Stimulated activated CD8-positive, alpha-beta memory T cell treated with anti-CD3 and anti-CD28 coated beads, Interleukin-7, amount 100 ng/mL, for 4 hours (primary cell): ENCODE results near the gene TGFBR3.
A peak's percentile ranks its signal among the peaks of the same experiment; 100 is the strongest.
"Not testable (repeated sequence)": the region's sequence is repeated elsewhere in the genome, so short reads cannot be mapped to it uniquely, and the experiment has no call there.

Experiments used
- DNase-seq, 2 donors: peaks; one replicate each; pipeline ENCODE4 v3.0.0-alpha.2; 2020; ENCODE audit warnings: low read depth in 2 of 2

Gene TGFBR3

DNA sequence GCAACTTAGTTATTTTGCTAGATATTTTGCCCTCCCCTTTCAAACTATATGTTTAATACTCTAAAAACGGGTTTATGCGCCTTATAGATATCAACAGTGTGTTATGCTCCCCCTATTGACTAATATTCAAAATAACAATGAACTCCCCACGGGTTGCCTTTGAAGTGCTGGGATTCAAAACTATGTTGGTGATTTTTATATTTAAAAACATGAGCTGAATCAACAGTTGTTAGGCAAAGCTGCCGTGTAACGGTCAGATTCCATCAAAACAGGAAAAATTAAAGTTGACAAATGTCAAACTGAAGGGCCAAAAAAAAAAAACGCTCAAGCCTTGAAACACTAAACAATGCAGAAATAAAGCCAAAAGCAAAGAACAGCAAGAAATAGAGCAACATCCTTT lies 2.5 kb downstream of the TGFBR3 start:
- DNase-seq, result no peak

DNA sequence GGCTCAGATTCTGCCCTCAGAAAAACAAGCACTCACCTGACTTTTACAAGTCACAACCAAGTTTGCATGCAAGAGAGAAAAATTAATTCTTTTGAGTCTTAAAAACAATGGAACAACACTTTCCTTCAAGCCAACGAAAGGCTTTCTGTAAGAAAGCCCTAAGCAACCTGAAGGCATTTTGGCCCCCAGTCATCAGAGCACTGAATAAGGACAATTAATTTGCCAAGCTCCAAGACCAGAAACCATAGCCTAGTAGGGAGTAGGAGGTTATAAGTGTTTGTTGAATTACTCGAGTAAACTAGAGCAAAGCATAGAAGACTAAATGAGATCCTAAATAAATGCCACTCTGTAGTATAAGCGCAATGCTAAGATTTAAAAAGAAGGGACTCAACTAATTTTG lies 4.7 kb downstream of the TGFBR3 start:
- no peak for DNase-seq

DNA sequence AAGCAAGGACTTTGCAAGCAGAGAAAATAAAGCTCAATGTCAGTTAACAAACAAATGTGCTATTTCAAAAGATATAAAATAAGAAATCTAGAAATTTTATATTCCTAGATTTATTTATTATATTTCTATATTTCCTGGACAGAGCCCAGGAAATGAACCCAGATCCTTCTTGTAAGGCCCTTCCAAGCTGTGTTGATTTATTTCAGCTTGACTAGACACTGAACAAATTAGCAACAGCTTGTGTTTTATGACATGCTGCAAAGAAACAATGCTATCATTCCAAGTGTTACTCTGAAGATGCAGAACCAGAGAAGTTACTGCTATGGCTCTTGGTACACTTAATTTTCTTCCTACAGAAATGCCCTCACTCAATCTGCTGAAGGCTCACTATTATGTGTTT lies 6.2 kb downstream of the TGFBR3 start:
- DNase-seq, result no peak

DNA sequence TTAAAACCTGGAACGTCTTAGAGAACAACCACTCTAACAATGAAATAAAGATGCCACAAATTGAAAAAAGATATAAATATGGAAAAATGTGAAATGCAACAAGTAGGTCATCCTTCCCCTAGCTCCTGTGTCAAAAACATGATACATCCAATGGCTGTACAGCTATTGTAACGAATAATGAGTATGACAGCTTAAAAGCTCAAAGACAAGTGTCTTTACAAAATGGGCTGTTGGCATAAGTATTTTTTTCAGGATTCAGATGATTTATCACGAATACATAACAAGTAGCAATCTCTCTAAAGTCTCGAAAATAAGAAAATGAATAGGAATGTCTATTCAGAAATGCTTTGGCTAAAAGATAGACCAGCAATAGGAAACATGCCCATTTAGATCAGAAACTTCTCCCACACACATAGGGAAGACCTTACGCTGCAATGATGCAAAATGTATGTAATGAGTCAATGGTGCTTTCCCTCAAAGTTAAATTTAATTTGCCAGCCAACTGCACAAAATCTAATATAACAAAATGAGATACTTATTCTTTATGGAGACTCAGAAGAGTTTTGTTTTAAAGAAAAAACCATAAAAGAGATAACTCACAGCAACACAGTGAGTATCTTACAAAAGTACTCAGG lies 8.3 kb downstream of the TGFBR3 start:
- no peak for DNase-seq

DNA sequence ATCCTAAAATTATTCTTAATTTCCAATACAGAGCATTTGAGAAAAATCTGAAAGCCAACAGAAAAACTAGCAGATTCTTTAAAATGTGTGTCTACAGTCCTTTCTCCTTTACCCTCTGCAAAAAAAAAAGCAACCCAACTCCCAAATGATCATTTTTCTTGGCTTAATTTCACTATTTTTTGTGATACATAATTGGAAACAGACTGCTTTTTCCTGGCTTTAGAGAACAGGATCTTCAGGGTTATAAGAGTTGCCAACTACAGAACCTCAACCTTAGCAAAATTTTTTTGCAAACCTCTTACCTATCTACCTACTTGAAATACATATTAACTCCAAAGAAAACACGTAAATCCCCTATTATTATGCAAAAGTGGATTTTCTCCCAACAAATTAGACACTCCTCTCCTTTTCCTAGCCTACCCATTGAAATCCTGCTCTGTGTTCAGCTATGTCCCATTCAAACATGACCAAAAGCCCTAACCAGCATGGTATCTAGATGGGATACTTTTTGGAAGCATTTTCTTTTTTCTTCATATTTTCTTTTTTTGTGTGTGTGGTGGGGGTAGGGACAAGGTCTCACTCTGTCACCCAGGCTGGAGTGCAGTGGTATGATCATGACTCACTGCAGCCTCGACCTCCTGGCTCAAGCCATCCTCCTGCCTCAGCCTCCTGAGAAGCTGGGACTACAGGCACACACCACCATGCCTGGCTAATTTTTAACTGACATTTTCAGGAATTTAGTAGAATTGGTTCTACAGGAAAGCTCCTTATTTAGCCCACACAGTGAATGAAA lies 9.0 kb downstream of the TGFBR3 start:
- no peak for DNase-seq

DNA sequence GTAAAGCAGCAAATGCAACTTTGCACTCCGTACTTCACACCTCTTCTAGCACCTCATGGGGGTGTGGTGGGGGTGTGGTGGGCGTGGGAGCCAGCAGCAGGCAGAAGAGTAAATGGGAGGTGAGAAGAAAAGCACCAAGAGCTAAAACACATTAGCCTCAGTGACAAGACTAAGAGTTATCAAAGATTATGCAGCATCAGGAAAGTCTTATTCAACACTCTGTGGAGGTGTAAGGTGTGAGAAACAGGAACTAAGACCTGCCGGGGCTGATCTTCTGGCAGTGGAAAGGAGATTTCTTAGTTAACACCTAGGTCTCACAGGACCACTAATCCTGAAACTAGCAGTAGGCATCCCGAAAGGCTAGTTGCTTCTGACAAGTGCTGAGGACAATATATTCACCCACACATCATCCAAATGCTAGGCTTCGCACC lies 9.9 kb downstream of the TGFBR3 start:
- peak; percentile 38 to 57 for DNase-seq

DNA sequence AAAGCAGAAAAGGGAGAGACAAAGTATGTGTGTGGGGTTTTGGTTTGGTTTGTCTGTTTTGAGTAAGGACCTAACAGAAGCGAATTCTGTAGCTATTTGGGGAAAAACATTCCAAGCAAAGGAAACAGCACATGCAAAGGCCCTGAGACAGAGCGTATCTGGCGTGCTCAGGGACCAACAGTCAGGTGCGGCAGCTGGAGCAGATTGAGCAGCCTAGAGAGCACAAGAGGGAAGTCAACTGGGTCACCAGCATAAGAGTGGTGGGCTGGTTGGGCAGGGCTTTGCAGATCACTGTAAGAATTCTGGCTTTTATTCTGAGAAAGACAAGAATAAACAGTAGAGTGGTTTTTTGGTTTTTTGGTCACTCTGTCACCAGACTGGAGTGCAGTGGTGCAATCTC lies 11.8 kb downstream of the TGFBR3 start:
- no peak for DNase-seq

DNA sequence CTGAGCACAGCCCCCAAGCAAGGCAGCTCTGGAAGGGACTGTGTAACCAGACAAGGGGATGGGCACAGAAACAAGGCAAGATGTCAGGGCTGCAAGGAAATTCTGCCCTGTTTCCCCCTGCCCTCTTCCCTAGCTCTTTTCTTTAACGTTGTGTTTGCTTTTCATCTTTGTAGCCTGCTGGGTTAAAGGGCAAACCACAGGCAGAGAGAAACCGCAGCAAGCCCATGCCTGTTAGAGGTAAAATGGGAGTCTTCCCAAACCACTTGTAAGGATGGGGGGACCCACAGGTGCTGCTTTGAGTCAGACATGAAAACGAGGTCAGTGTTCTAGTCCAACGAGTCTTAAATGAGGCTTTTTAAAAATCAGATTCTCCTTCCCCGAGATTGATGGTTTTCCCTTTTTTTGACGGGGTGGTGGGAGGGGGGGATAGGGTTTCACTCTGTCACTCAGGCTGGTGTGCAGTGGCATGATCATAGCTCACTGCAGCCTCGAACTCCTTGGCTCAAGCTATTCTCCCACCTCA lies 13.3 kb downstream of the TGFBR3 start:
- no peak for DNase-seq

DNA sequence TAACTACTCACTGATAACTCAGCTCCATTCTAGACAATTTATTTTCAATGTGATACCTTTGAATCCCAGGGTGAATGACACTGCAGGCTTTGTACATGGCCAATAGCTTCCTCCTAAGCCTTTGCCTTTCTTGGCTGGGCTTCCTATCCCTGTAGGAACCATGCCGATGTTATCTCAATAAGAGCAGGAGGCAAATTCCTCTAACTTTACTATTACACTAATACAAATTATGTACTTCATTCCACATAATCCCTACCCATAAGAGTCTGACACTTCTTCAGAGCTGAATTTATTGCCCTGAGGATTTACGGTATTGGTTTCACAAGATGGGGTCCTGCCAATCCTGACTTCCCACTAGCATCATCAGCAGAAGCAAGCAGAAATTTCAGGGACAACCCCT lies 14.0 kb downstream of the TGFBR3 start:
- no peak for DNase-seq

DNA sequence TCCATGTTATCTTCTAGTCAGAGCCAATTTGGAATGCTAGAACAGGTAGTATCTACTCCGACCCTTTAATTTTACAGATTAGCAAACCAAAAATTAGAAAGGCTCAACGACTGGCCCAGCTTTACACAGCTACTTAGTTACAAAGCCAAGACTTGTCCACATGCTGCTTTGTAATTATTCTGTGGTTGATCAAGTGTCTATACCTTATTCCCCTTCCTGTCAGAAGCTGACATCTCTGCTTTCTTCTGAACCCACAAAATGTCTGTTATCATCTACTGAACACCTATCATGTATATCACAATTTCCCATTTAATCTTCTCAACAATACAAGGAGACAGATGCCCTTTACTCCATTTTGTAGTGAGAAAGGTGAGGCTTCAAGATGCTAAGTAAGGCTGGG lies 15.6 kb downstream of the TGFBR3 start:
- DNase-seq, result no peak

DNA sequence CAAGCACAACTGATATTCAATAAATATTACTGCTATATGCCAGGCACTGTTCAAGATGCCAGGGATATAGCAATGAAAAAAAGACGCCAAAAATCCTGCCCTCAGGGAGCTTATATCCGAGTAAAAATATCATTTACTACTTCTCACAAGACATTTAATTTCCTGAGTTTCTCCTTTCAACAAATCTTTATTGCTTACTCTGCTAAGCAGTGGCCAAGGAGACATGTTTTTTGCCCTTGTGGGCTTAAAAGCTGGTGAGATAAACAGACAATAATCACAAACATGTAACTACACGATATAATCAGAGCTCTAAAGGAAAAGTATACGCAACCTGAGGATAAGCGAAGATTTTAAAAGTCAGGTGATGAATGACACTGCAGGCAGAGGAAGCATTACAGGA lies 19.5 kb downstream of the TGFBR3 start:
- DNase-seq, result no peak

DNA sequence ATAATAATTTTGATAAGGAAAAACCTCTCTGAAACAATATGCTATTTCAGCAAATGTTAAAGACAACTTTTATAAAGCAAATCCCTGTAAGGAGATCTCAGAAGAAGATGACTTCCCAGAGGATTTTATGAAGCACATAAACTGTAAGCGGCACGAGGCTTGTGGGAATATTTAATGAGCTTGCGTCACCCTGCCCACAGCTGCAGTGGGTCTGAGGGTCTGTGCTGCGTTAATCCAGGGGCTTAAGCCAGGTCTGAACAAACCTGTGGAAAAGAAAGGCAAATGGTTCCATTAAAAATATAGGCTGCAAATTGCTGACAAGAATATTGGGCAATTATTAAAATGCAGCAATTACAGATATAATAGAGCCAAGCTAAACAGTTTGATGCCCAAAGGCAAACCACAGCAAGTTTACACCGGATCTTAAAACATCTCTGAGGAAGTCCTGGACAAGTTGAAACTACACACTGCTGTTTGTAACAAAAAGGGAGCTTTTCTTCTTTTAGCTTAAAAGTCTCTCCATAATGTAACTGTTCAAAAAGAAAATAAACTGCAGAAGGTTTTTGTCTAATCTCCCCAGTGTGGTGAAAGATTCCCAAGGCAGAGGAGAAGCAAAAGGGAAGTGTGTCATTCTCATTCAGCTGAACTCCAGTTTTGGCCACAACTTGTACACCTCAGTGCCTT lies 21.8 kb downstream of the TGFBR3 start:
- no peak for DNase-seq

DNA sequence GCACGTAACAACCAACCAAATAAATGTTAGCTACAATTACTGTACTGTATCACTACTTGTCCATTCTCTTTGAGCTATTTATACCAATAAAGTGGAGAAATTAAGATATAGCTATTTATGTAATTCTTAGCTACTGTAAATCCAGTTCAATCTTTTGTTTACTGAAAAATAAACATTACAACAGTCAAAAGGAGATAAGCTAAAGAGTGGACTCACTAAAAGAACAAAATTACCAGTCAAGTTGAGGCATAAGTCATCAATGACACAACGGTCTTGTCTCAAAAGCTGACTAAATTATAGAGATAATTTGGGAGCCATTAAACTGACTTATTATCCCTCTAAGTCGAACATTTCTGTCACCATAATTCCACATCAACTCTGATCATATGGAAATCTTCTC lies 22.5 kb downstream of the TGFBR3 start:
- no peak for DNase-seq

DNA sequence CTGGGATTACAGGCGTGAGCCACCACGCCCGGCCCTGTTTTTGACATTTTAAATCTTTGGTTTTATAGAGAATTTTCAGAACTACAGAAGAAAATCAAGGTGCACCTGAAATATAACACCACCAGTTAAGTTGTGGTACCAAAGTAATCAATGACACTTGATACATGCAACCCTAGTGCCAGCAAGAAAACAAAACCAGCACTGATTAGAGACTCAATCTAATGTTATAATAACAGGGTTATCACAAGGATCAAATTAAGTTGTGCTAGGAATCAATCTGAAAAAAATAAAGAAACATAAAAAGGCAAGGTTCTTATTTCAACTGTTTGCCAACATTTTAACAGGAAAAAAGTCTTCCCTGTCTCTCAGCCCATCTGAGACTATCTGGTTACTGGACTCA lies 23.8 kb downstream of the TGFBR3 start:
- DNase-seq, result no peak

DNA sequence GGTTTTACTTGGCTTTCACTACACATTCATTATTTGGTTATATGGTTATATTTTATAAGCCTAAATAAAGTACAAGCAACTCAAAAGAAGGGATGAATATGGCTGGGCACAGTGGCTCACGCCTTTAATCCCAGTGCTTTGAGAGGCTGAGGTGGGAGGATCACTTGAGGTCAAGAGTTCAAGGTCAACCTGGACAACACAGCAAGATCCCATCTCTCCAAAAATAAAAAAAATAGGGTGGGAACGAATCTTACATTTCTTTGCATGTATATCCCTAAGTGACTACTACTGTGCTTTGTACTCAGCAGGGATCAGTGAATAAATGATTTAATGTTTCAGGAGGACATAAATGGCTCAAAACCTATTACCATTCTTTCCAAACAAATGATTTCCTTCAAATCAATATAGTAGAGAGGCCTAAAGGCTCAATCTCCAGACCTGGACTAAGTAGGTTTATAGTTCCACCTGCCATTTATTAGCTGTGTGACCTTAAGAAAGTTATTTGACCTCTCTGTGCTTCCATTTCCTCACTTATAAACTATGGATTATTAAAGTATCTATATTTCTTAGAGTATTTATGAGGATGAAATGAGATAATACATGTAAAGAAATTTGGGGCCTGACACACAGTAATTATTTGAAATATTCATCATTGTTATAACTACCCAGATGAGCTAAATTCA lies 28.3 kb downstream of the TGFBR3 start:
- no peak for DNase-seq

DNA sequence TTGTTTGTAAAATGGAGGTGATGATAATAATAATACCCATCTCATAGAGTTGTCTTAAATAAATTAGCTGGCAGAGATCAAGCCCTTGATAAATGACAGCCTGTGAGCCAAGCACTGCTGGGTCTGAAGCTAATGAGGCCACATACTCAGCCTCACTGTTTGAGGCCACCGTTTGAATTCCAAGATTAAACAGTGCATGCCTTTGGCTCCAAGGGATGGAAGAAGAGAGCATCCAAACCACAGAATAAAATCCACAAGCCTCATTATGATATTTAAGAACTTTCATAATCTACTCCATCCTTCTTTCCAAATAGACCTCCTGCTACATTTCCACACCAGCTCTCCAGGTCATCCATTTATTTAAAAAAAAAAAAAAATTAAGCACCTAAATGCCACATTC lies 29.0 kb downstream of the TGFBR3 start:
- no peak for DNase-seq

DNA sequence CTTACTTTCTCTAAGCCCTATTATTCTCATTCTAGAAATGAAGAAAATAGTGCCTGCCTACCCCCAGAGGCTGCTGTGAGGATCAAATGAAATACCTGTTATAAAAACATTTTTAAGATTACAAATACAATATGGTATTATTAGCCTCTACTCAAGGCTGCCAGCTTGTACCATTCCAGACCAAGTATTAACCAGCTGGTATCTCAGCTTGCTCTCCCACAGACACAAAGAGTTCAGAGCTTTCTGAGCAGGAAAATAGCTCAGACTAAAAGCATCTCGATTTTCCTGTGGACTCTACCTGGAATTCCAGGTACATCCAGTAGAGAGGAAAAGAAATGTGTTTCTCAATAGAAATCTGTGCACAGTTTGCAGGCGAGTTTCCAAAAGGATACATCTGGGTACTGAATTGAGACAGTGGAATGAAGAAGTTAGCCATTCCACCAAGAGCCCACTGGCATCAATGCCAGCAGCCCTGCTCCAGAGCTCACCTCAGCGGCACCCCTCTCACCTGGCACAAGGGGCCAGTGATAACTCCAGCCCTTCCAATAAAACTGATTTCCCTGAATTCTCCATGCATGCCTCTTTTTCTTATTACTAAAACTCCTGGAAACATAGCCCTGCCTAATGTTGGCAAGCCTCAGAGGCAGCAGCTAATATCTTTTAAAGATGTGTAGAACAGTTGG lies 31.0 kb downstream of the TGFBR3 start:
- DNase-seq, result no peak

DNA sequence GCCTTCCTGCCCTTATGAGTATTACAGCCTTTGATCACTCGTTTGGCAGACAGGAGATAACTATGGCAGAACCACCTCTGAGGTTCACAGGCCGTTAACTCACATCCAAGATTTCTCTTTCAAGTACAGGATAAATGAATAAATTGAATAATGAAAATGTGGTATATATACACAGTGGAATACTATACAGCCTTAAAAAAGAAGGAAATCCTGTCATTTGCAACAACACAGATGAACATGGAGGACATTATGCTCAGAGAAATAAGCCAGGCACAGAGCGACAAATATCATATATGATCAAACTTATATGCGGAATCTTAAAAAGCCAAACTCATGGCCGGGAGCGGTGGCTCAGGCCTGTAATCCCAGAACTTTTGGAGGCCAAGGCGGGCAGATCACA lies 32.6 kb downstream of the TGFBR3 start:
- no peak for DNase-seq

DNA sequence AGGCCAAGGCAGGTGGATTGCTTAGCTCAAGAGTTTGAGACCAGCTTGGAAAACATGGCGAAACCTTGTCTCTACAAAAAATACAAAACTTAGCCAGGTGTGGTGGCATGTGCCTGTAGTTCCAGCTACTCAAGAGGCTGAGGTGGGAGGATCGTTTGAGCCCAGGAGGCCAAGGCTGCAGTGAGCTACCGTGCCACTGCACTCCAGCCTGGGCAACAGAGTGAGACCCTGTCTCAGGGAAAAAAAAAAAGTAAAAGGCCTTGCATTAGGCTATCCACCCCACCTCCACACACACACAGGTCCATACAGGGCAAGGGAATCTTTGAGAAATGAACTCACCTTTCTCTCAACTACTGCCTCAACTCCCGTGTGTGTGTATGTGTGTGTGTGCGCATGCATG lies 33.9 kb downstream of the TGFBR3 start:
- DNase-seq, result not testable (repeated sequence)

DNA sequence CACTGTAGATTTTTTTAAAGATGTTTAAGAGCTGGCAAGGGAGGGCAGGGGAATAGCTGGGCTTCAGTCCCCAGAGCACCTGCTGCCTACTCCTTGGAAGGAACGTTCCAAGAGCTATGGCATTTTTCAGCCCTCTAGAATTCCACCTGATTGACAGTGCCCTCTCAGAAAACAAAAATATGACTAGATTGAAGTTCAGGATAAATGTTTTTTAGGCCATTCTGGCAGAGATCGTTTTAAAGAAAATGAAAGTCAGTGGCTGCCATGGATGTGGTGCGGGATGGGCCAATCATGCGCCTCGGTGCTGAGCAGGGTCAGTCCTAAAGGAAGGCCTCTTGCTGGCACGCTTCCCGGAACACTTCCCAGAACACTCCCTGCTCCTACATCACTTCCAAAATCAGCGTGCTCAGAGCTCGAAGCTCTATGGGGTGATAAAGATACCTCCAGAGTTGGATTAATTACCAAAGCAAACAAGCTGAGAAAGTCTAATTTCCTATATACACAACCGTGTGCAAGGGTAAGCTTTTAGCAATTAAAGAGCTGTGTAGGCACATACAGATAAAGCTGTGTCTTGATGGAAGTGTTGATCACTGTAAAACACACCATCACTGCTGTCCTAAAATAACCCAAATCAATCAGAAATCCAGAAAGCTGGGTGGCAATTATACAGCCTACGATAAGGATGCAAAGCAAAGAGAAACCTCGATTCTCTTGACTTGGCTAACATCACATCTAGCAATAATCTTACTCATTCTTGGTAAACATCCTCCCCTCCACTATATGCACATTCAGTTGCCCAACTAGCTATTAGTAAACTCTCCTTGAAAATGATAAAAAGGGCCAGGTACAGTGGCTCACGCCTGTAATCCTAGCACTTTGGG lies 34.6 kb downstream of the TGFBR3 start:
- no peak for DNase-seq

DNA sequence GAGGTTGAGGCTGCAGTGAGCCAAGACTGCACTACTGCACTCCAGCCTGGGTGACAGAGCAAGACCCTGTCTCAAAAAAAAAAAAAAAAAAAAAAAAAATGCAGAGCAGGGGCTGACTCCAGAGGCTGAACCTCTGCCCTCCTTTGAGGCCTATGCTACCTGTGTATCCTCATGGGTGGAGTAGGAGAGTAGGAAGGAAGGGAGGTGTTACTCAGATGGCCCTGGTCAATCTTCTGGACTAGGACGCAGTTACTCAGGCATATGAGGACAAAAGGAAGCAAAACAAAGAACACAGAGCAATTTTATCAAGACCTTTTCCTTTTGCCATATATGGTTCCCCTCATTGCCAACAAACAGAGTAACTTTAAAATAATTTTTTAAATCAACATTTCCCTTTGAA lies 35.2 kb downstream of the TGFBR3 start:
- no peak for DNase-seq
